ENCODE measurements around the gene APOBEC3H. TPM values are rescaled to one million over a fixed set of nuclear protein-coding genes. Genes with fewer than 3 reads are reported as not detected.

Gene APOBEC3H
- total RNA-seq, 1 experiment from 2014 or later = not detected

- Histone ChIP-seq H3K27ac (ENCODE audit: low read length) (no peak overlapping the region), H3K36me3 (ENCODE audit: control insufficient read depth, insufficient read depth, low read length) (no peaks in the 10 kb centered on the region), H3K4me1 (ENCODE audit: control insufficient read depth, insufficient read depth, low read length) (no peaks in the 10 kb centered on the region), H3K9me3 (ENCODE audit: control insufficient read depth, insufficient read depth, low read depth, low read length) (no peaks in the 10 kb centered on the region), H3K27me3 (ENCODE audit: control insufficient read depth, insufficient read depth, low read length) (no peaks in the 10 kb centered on the region), H3K4me3 (ENCODE audit: low read depth in 2 of 2, low read length in 2 of 2) (no peak overlapping the region)
- POLR2A ChIA-PET = no interaction called here
- no peak for DNase-seq (ENCODE audit: low read depth, low spot score)
- CTCF ChIA-PET = no interaction called here
- in situ Hi-C loops (cut with HindIII; ENCODE audit: low pct_unique_long_range_greater_than_20kb, low sequenced_read_pairs) (no loop called here), intact Hi-C loops (cut with micrococcal nuclease; ENCODE audit: unreplicated experiment) (no loop called here)
- BruUV-seq (replicated peaks) = no TSS peak
- no peak for TF ChIP-seq REST (IDR thresholded peaks at IDR 0.05; ENCODE audit: insufficient read depth in 1 of 2, low read depth in 2 of 2, low read length in 1 of 2)
- no peak for TF ChIP-seq TCF7L2 (IDR thresholded peaks at IDR 0.05; ENCODE audit: low read depth, low read length)
- no peak for TF ChIP-seq CTCF (IDR thresholded peaks at IDR 0.05)
- TF ChIP-seq POLR2AphosphoS5 (IDR thresholded peaks at IDR 0.05; ENCODE audit: low read depth, low read length) = no peak
- no peak for TF ChIP-seq SIN3A (IDR thresholded peaks at IDR 0.05; ENCODE audit: borderline replicate concordance, insufficient read depth, low read depth, low read length)
- ATAC-seq = no peak
Observed at GRCh38 chr22:39098576-39098975, 1.5 kb downstream of the APOBEC3H start.

GRCh38 chr22:39101226-39101625, 4.2 kb downstream of the APOBEC3H start:
- in situ Hi-C loops (cut with HindIII; ENCODE audit: low pct_unique_long_range_greater_than_20kb, low sequenced_read_pairs) = no loop called here

More at GRCh38 chr22:39101226-39101625, 4.2 kb downstream of the APOBEC3H start:
- ChIA-PET POLR2A (no interaction called here), CTCF (no interaction called here)
- intact Hi-C loops (cut with micrococcal nuclease; ENCODE audit: unreplicated experiment) = no loop called here
- Histone ChIP-seq H3K4me1 (ENCODE audit: control insufficient read depth, insufficient read depth, low read length) (no peaks in the 10 kb centered on the region), H3K27me3 (ENCODE audit: control insufficient read depth, insufficient read depth, low read length) (no peaks in the 10 kb centered on the region), H3K27ac (ENCODE audit: low read length) (no peak overlapping the region), H3K4me3 (ENCODE audit: low read depth in 2 of 2, low read length in 2 of 2) (no peak overlapping the region), H3K36me3 (ENCODE audit: control insufficient read depth, insufficient read depth, low read length) (no peaks in the 10 kb centered on the region), H3K9me3 (ENCODE audit: control insufficient read depth, insufficient read depth, low read depth, low read length) (no peaks in the 10 kb centered on the region)
- BruUV-seq (replicated peaks) = no TSS peak
- TF ChIP-seq CTCF (IDR thresholded peaks at IDR 0.05) (no peak), POLR2AphosphoS5 (IDR thresholded peaks at IDR 0.05; ENCODE audit: low read depth, low read length) (no peak), REST (IDR thresholded peaks at IDR 0.05; ENCODE audit: insufficient read depth in 1 of 2, low read depth in 2 of 2, low read length in 1 of 2) (no peak), TCF7L2 (IDR thresholded peaks at IDR 0.05; ENCODE audit: low read depth, low read length) (no peak), SIN3A (IDR thresholded peaks at IDR 0.05; ENCODE audit: borderline replicate concordance, insufficient read depth, low read depth, low read length) (no peak)
- DNase-seq (ENCODE audit: low read depth, low spot score) (no peak), ATAC-seq (no peak)

Data from Panc1 (cell line).